Neural cell (in vitro differentiated cells): Measurements from ENCODE around the gene ZMYM1.
"Not testable (repeated sequence)": the region's sequence is repeated elsewhere in the genome, so short reads cannot be mapped to it uniquely, and the experiment has no call there.

Experiments used
- EZH2 ChIP-seq: fragments of 200-600, 300-800 bp; shearing (Covaris generic), sonication (generic); IDR thresholded peaks from 2 replicates; pipeline ENCODE4 v1.6.1; 2014; ENCODE audit warnings: antibody characterized with exemption, low read length, borderline replicate concordance, mild to moderate bottlenecking; ENCODE audit not compliant: insufficient read depth, poor library complexity, severe bottlenecking
- POLR2AphosphoS5 ChIP-seq: IDR thresholded peaks from 2 replicates; pipeline ENCODE4 v1.6.1; 2012
- RAD21 ChIP-seq: fragments of 450-650 bp; conservative IDR thresholded peaks from 2 replicates; pipeline ENCODE4 v1.6.1; 2014; ENCODE audit warnings: antibody characterized with exemption, mild to moderate bottlenecking, moderate library complexity
- TF ChIP-seq, protein P1 (sequence below): fragments of 450-650 bp; IDR thresholded peaks from 2 replicates; pipeline ENCODE4 v1.5.1; 2014; ENCODE audit warnings: antibody characterized with exemption, mild to moderate bottlenecking, moderate library complexity; ENCODE audit not compliant: poor library complexity, severe bottlenecking

DNA sequence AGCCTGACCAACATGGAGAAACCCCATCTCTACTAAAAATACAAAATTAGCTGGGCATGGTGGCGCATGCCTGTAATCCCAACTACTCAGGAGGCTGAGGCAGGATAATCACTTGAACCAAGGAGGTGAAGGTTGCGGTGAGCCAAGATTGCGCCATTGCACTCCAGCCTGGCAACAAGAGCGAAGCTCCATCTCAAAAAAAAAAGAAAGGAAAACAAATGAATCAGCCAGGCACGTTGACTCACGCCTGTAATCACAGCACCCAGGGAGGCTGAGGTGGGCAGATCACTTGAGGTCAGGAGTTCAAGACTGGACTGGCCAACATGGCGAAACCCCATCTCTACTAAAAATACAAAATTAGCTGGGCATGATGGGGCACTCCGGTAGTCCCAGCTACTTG lies 2.8 kb upstream of the ZMYM1 start:
- TF ChIP-seq, protein P1, sequence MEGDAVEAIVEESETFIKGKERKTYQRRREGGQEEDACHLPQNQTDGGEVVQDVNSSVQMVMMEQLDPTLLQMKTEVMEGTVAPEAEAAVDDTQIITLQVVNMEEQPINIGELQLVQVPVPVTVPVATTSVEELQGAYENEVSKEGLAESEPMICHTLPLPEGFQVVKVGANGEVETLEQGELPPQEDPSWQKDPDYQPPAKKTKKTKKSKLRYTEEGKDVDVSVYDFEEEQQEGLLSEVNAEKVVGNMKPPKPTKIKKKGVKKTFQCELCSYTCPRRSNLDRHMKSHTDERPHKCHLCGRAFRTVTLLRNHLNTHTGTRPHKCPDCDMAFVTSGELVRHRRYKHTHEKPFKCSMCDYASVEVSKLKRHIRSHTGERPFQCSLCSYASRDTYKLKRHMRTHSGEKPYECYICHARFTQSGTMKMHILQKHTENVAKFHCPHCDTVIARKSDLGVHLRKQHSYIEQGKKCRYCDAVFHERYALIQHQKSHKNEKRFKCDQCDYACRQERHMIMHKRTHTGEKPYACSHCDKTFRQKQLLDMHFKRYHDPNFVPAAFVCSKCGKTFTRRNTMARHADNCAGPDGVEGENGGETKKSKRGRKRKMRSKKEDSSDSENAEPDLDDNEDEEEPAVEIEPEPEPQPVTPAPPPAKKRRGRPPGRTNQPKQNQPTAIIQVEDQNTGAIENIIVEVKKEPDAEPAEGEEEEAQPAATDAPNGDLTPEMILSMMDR = not testable (repeated sequence)
- TF ChIP-seq POLR2AphosphoS5, EZH2, RAD21: not testable (repeated sequence)
